Measurements from ENCODE around the gene MED14.

MED14 gene

GRCh38 chrX:40625294-40625693 lies 110.0 kb downstream of the MED14 start:
- H3K4me1 ChIP-seq (ENCODE audit: insufficient read depth, low read length) = no peaks in the 10 kb centered on the region

GRCh38 chrX:40623665-40624064 lies 111.7 kb downstream of the MED14 start:
- H3K27ac ChIP-seq (ENCODE audit: low read depth, low read length) = no peak overlapping the region
- no peaks in the 10 kb centered on the region for H3K9me3 ChIP-seq (ENCODE audit: low read length)
- peaks cover 0 to 10% of the 10 kb centered on the region in 2 donors for H3K27me3 ChIP-seq (ENCODE audit: control insufficient read depth in 1 of 2, insufficient read depth in 2 of 2, low read length in 2 of 2)
- no peak overlapping the region for H3K9ac ChIP-seq (ENCODE audit: low read length)
- H3K4me3 ChIP-seq (ENCODE audit: low read depth in 1 of 2, low read length in 2 of 2) = no peak overlapping the region
- no peaks in the 10 kb centered on the region for H3K4me1 ChIP-seq (ENCODE audit: insufficient read depth, low read length)
- H3K36me3 ChIP-seq (ENCODE audit: insufficient read depth, low read length) = peaks cover 5% of the 10 kb centered on the region

More at GRCh38 chrX:40625294-40625693, 110.0 kb downstream of the MED14 start:
- peaks cover 0 to 10% of the 10 kb centered on the region in 2 donors for H3K27me3 ChIP-seq (ENCODE audit: control insufficient read depth in 1 of 2, insufficient read depth in 2 of 2, low read length in 2 of 2)
- no peaks in the 10 kb centered on the region for H3K9me3 ChIP-seq (ENCODE audit: low read length)
- no peak overlapping the region for H3K4me3 ChIP-seq (ENCODE audit: low read depth in 1 of 2, low read length in 2 of 2)
- peaks cover 9% of the 10 kb centered on the region for H3K36me3 ChIP-seq (ENCODE audit: insufficient read depth, low read length)
- no peak overlapping the region for H3K9ac ChIP-seq (ENCODE audit: low read length)
- H3K27ac ChIP-seq (ENCODE audit: low read depth, low read length) = no peak overlapping the region

GRCh38 chrX:40623139-40623536 lies 112.2 kb downstream of the MED14 start, which contains the start of gene MPC1L:
Gene MPC1L (plus strand): TSS chrX:40623428. CDS start chrX:40623566, 138 bp downstream.
- Histone ChIP-seq H3K36me3 (ENCODE audit: insufficient read depth, low read length) (peaks cover 1% of the 10 kb centered on the region), H3K9ac (ENCODE audit: low read length) (no peak within 1 kb of the TSS), H3K27ac (ENCODE audit: low read depth, low read length) (no peak within 1 kb of the TSS), H3K27me3 (ENCODE audit: control insufficient read depth in 1 of 2, insufficient read depth in 2 of 2, low read length in 2 of 2) (peaks cover 0 to 10% of the 10 kb centered on the region in 2 donors), H3K9me3 (ENCODE audit: low read length) (no peaks in the 10 kb centered on the region), H3K4me3 (ENCODE audit: low read depth in 1 of 2, low read length in 2 of 2) (no peak within 1 kb of the TSS), H3K4me1 (ENCODE audit: insufficient read depth, low read length) (no peaks in the 10 kb centered on the region)

GRCh38 chrX:40622479-40623138 lies 112.7 kb downstream of the MED14 start:
- no peak overlapping the region for H3K27ac ChIP-seq (ENCODE audit: low read depth, low read length)
- H3K4me3 ChIP-seq (ENCODE audit: low read depth in 1 of 2, low read length in 2 of 2) = no peak overlapping the region
- no peaks in the 10 kb centered on the region for H3K4me1 ChIP-seq (ENCODE audit: insufficient read depth, low read length)
- peaks cover 0 to 10% of the 10 kb centered on the region in 2 donors for H3K27me3 ChIP-seq (ENCODE audit: control insufficient read depth in 1 of 2, insufficient read depth in 2 of 2, low read length in 2 of 2)
- no peak overlapping the region for H3K9ac ChIP-seq (ENCODE audit: low read length)
- no peaks in the 10 kb centered on the region for H3K36me3 ChIP-seq (ENCODE audit: insufficient read depth, low read length)
- H3K9me3 ChIP-seq (ENCODE audit: low read length) = no peaks in the 10 kb centered on the region

- no peaks in the 10 kb centered on the region for H3K4me1 ChIP-seq (ENCODE audit: insufficient read depth, low read length)
Observed at GRCh38 chrX:40617566-40617965, 117.8 kb downstream of the MED14 start.

GRCh38 chrX:40615976-40616375 lies 119.4 kb downstream of the MED14 start:
- Histone ChIP-seq H3K27me3 (ENCODE audit: control insufficient read depth in 1 of 2, insufficient read depth in 2 of 2, low read length in 2 of 2) (peaks cover 0 to 4% of the 10 kb centered on the region in 2 donors), H3K36me3 (ENCODE audit: insufficient read depth, low read length) (no peaks in the 10 kb centered on the region), H3K4me3 (ENCODE audit: low read depth in 1 of 2, low read length in 2 of 2) (no peak overlapping the region), H3K27ac (ENCODE audit: low read depth, low read length) (no peak overlapping the region), H3K4me1 (ENCODE audit: insufficient read depth, low read length) (no peaks in the 10 kb centered on the region), H3K9ac (ENCODE audit: low read length) (no peak overlapping the region), H3K9me3 (ENCODE audit: low read length) (no peaks in the 10 kb centered on the region)

More at GRCh38 chrX:40617566-40617965, 117.8 kb downstream of the MED14 start:
- H3K36me3 ChIP-seq (ENCODE audit: insufficient read depth, low read length) = no peaks in the 10 kb centered on the region
- H3K4me3 ChIP-seq (ENCODE audit: low read depth in 1 of 2, low read length in 2 of 2) = no peak overlapping the region
- H3K27me3 ChIP-seq (ENCODE audit: control insufficient read depth in 1 of 2, insufficient read depth in 2 of 2, low read length in 2 of 2) = peaks cover 0 to 3% of the 10 kb centered on the region in 2 donors
- H3K9ac ChIP-seq (ENCODE audit: low read length) = no peak overlapping the region
- no peak overlapping the region for H3K27ac ChIP-seq (ENCODE audit: low read depth, low read length)
- H3K9me3 ChIP-seq (ENCODE audit: low read length) = no peaks in the 10 kb centered on the region

- H3K4me3 ChIP-seq (ENCODE audit: low read depth in 1 of 2, low read length in 2 of 2) = no peak overlapping the region
- peaks cover 0 to 15% of the 10 kb centered on the region in 2 donors for H3K27me3 ChIP-seq (ENCODE audit: control insufficient read depth in 1 of 2, insufficient read depth in 2 of 2, low read length in 2 of 2)
- H3K27ac ChIP-seq (ENCODE audit: low read depth, low read length) = no peak overlapping the region
- no peaks in the 10 kb centered on the region for H3K9me3 ChIP-seq (ENCODE audit: low read length)
- H3K4me1 ChIP-seq (ENCODE audit: insufficient read depth, low read length) = no peaks in the 10 kb centered on the region
- no peaks in the 10 kb centered on the region for H3K36me3 ChIP-seq (ENCODE audit: insufficient read depth, low read length)
- no peak overlapping the region for H3K9ac ChIP-seq (ENCODE audit: low read length)
Observed at GRCh38 chrX:40612511-40612910, 122.8 kb downstream of the MED14 start.

- Histone ChIP-seq H3K27ac (ENCODE audit: low read depth, low read length) (no peak overlapping the region), H3K27me3 (ENCODE audit: control insufficient read depth in 1 of 2, insufficient read depth in 2 of 2, low read length in 2 of 2) (peaks cover 0 to 12% of the 10 kb centered on the region in 2 donors), H3K36me3 (ENCODE audit: insufficient read depth, low read length) (no peaks in the 10 kb centered on the region), H3K4me1 (ENCODE audit: insufficient read depth, low read length) (no peaks in the 10 kb centered on the region), H3K4me3 (ENCODE audit: low read depth in 1 of 2, low read length in 2 of 2) (no peak overlapping the region), H3K9me3 (ENCODE audit: low read length) (no peaks in the 10 kb centered on the region), H3K9ac (ENCODE audit: low read length) (no peak overlapping the region)
Observed at GRCh38 chrX:40607381-40607780, 128.0 kb downstream of the MED14 start.

- no peaks in the 10 kb centered on the region for H3K9me3 ChIP-seq (ENCODE audit: low read length)
- peaks cover 16% of the 10 kb centered on the region for H3K36me3 ChIP-seq (ENCODE audit: insufficient read depth, low read length)
- peaks cover 0 to 5% of the 10 kb centered on the region in 2 donors for H3K27me3 ChIP-seq (ENCODE audit: control insufficient read depth in 1 of 2, insufficient read depth in 2 of 2, low read length in 2 of 2)
- no peak overlapping the region for H3K27ac ChIP-seq (ENCODE audit: low read depth, low read length)
- no peak overlapping the region for H3K9ac ChIP-seq (ENCODE audit: low read length)
- H3K4me1 ChIP-seq (ENCODE audit: insufficient read depth, low read length) = no peaks in the 10 kb centered on the region
- H3K4me3 ChIP-seq (ENCODE audit: low read depth in 1 of 2, low read length in 2 of 2) = no peak overlapping the region
Observed at GRCh38 chrX:40603446-40603845, 131.9 kb downstream of the MED14 start.

All from muscle layer of colon (tissue), 2 donors.